ENCODE results near the gene CARHSP1. TPM values are rescaled to one million over a fixed set of nuclear protein-coding genes. Genes with fewer than 3 reads are reported as not detected.
A peak's percentile ranks its signal among the peaks of the same experiment; 100 is the strongest.

Gene CARHSP1
- polyA plus RNA-seq, 1 donor (not counting 4 experiments of a cell fraction or from before 2014, with no cell fraction given): 61.9 TPM

GRCh38 chr16:8867216-8867931, 1.4 kb downstream of the CARHSP1 start:
- Histone ChIP-seq H3K9ac (ENCODE audit: control insufficient read depth, extremely low read depth, insufficient read depth, low read length) (peak overlapping the region; percentile 87), H3K36me3 (ENCODE audit: control insufficient read depth in 2 of 2, extremely low read depth in 1 of 2, insufficient read depth in 2 of 2, low read length in 2 of 2) (peaks cover 3 to 7% of the 10 kb centered on the region in 2 experiments), H4K20me1 (ENCODE audit: control insufficient read depth, extremely low read depth, insufficient read depth, low read length) (peaks cover 25% of the 10 kb centered on the region), H3K27ac (ENCODE audit: control insufficient read depth, insufficient read depth, low read length) (peak overlapping the region; percentile 62), H3K9me3 (ENCODE audit: control insufficient read depth, low read depth, low read length) (no peaks in the 10 kb centered on the region), H3K4me2 (ENCODE audit: control insufficient read depth, extremely low read depth, insufficient read depth, low read depth, low read length) (peak overlapping the region; percentile 93), H3K4me1 (ENCODE audit: control insufficient read depth, extremely low read depth, insufficient read depth, low read length) (peaks cover 42% of the 10 kb centered on the region), H3K4me3 (ENCODE audit: control insufficient read depth in 2 of 3, extremely low read depth in 1 of 3, insufficient read depth in 2 of 3, low read depth in 1 of 3, low read length in 3 of 3) (peak overlapping the region; percentile 58 to 85 (median 70)), H2AFZ (ENCODE audit: control insufficient read depth, low read length) (peak overlapping the region; percentile 16), H3K79me2 (ENCODE audit: control insufficient read depth, insufficient read depth, low read length) (peaks cover 57% of the 10 kb centered on the region), H3K9me1 (ENCODE audit: control insufficient read depth, extremely low read depth, insufficient read depth, low read length) (peaks cover 9% of the 10 kb centered on the region), H3K27me3 (ENCODE audit: control insufficient read depth, extremely low read depth, insufficient read depth, low read length) (no peaks in the 10 kb centered on the region)
- DNase-seq (ENCODE audit: low read depth, low spot score) (no peak), FAIRE-seq (no peak)
- dilution Hi-C loops (cut with MboI; ENCODE audit: extremely low pct_ligation_motif_present, low sequenced_read_pairs): no loop called here
- TF ChIP-seq, protein P1, sequence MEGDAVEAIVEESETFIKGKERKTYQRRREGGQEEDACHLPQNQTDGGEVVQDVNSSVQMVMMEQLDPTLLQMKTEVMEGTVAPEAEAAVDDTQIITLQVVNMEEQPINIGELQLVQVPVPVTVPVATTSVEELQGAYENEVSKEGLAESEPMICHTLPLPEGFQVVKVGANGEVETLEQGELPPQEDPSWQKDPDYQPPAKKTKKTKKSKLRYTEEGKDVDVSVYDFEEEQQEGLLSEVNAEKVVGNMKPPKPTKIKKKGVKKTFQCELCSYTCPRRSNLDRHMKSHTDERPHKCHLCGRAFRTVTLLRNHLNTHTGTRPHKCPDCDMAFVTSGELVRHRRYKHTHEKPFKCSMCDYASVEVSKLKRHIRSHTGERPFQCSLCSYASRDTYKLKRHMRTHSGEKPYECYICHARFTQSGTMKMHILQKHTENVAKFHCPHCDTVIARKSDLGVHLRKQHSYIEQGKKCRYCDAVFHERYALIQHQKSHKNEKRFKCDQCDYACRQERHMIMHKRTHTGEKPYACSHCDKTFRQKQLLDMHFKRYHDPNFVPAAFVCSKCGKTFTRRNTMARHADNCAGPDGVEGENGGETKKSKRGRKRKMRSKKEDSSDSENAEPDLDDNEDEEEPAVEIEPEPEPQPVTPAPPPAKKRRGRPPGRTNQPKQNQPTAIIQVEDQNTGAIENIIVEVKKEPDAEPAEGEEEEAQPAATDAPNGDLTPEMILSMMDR (optimal IDR thresholded peaks at IDR 0.05 in 1 of 3, IDR thresholded peaks at IDR 0.05 in 1 of 3, conservative IDR thresholded peaks at IDR 0.05 in 1 of 3; ENCODE audit: extremely low read depth in 1 of 3, insufficient read depth in 2 of 3, low read length in 3 of 3): no peak
- no peak for TF ChIP-seq EZH2 (IDR thresholded peaks at IDR 0.05; ENCODE audit: low read length)

DNA sequence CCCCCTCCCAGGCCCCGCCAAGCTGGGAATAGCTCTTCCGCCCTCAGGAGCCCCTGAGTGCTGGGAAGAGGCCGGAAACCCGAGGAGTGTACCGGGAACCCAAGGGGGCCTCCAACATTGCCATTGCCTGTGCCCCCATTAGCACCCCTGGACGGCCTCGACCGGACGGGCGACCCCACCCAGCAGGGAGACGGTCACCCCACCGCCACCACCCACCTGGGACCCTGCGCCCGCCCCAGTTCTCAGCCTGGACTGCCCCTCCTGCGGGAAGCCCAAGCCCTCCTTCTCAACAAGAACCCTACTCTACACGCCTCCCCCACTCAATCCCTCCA, 2.0 kb downstream of the CARHSP1 start:
- Histone ChIP-seq H3K4me1 (ENCODE audit: control insufficient read depth, extremely low read depth, insufficient read depth, low read length) (peaks cover 42% of the 10 kb centered on the region), H3K9me1 (ENCODE audit: control insufficient read depth, extremely low read depth, insufficient read depth, low read length) (peaks cover 9% of the 10 kb centered on the region), H3K79me2 (ENCODE audit: control insufficient read depth, insufficient read depth, low read length) (peaks cover 63% of the 10 kb centered on the region), H3K36me3 (ENCODE audit: control insufficient read depth in 2 of 2, extremely low read depth in 1 of 2, insufficient read depth in 2 of 2, low read length in 2 of 2) (peaks cover 3 to 7% of the 10 kb centered on the region in 2 experiments), H3K27me3 (ENCODE audit: control insufficient read depth, extremely low read depth, insufficient read depth, low read length) (no peaks in the 10 kb centered on the region), H3K9me3 (ENCODE audit: control insufficient read depth, low read depth, low read length) (no peaks in the 10 kb centered on the region), H3K4me3 (ENCODE audit: control insufficient read depth in 2 of 3, extremely low read depth in 1 of 3, insufficient read depth in 2 of 3, low read depth in 1 of 3, low read length in 3 of 3) (peak overlapping the region; percentile 58 to 85 (median 70)), H3K9ac (ENCODE audit: control insufficient read depth, extremely low read depth, insufficient read depth, low read length) (peak overlapping the region; percentile 87), H2AFZ (ENCODE audit: control insufficient read depth, low read length) (no peak overlapping the region), H3K27ac (ENCODE audit: control insufficient read depth, insufficient read depth, low read length) (peak overlapping the region; percentile 62), H3K4me2 (ENCODE audit: control insufficient read depth, extremely low read depth, insufficient read depth, low read depth, low read length) (peak overlapping the region; percentile 93), H4K20me1 (ENCODE audit: control insufficient read depth, extremely low read depth, insufficient read depth, low read length) (peaks cover 29% of the 10 kb centered on the region)
- no peak for TF ChIP-seq EZH2 (IDR thresholded peaks at IDR 0.05; ENCODE audit: low read length)
- TF ChIP-seq, protein P1 (optimal IDR thresholded peaks at IDR 0.05 in 1 of 3, IDR thresholded peaks at IDR 0.05 in 1 of 3, conservative IDR thresholded peaks at IDR 0.05 in 1 of 3; ENCODE audit: extremely low read depth in 1 of 3, insufficient read depth in 2 of 3, low read length in 3 of 3): no peak
- no peak for DNase-seq (ENCODE audit: low read depth, low spot score)
- dilution Hi-C loops (cut with MboI; ENCODE audit: extremely low pct_ligation_motif_present, low sequenced_read_pairs): no loop called here
- no peak for FAIRE-seq
